Liver (tissue), 9 donors: ENCODE results near the gene PPFIA2. TPM values are rescaled to one million over a fixed set of nuclear protein-coding genes. Genes with fewer than 3 reads are reported as not detected.

Experiments used
- DNase-seq: peaks from one replicate; pipeline ENCODE4 v3.0.0-alpha.2; 2017; ENCODE audit warnings: low spot score
- H3K27ac ChIP-seq, 2 donors: one replicate each; pipeline ENCODE4 v1.7.0; 2013; ENCODE audit warnings: inconsistent platforms in 2 of 2, low read length in 2 of 2, control low read depth in 1 of 2, low read depth in 1 of 2, mild to moderate bottlenecking in 1 of 2
- H3K27me3 ChIP-seq, 4 donors: one replicate each; pipeline versions ENCODE4 v1.6.1 to v1.7.0; 2013; ENCODE audit warnings: low read length in 3 of 4, inconsistent platforms in 1 of 4, mild to moderate bottlenecking in 1 of 4, moderate library complexity in 1 of 4; ENCODE audit not compliant: control insufficient read depth in 4 of 4, insufficient read depth in 4 of 4
- H3K36me3 ChIP-seq, 4 donors: one replicate each; pipeline versions ENCODE4 v1.6.1 to v1.7.0; 2013; ENCODE audit warnings: low read length in 3 of 4, mild to moderate bottlenecking in 3 of 4, low read depth in 1 of 4, moderate library complexity in 1 of 4; ENCODE audit not compliant: control insufficient read depth in 4 of 4, insufficient read depth in 3 of 4
- H3K4me1 ChIP-seq, 4 donors: one replicate each; pipeline versions ENCODE4 v1.6.1 to v1.7.0; 2013; ENCODE audit warnings: low read length in 3 of 4, mild to moderate bottlenecking in 3 of 4, moderate library complexity in 1 of 4; ENCODE audit not compliant: control insufficient read depth in 4 of 4, insufficient read depth in 4 of 4
- H3K4me3 ChIP-seq, 3 donors: one replicate each; pipeline versions ENCODE4 v1.6.1 to v1.7.0; 2013; ENCODE audit warnings: low read length in 3 of 3, control low read depth in 1 of 3, low read depth in 1 of 3, mild to moderate bottlenecking in 1 of 3
- H3K9ac ChIP-seq, 2 donors: one replicate each; pipeline ENCODE4 v1.7.0; 2013; ENCODE audit warnings: low read length in 2 of 2, mild to moderate bottlenecking in 2 of 2, moderate library complexity in 2 of 2, control low read depth in 1 of 2, low read depth in 1 of 2
- H3K9me3 ChIP-seq, 4 donors: one replicate each; pipeline versions ENCODE4 v1.6.1 to v1.7.0; 2013; ENCODE audit warnings: low read length in 3 of 4; ENCODE audit not compliant: control insufficient read depth in 4 of 4
- ATF3 ChIP-seq: IDR thresholded peaks from 2 replicates; pipeline ENCODE4 v1.6.1; 2016; ENCODE audit warnings: antibody characterized with exemption
- EGR1 ChIP-seq, 2 donors: IDR thresholded peaks; 2 replicates each; pipeline ENCODE4 v1.6.1; 2016 to 2018; ENCODE audit warnings: antibody characterized with exemption in 2 of 2, low read depth in 2 of 2
- FOXA1 ChIP-seq: IDR thresholded peaks from 2 replicates; pipeline ENCODE4 v1.6.1; 2016; ENCODE audit warnings: antibody characterized with exemption
- FOXA2 ChIP-seq: IDR thresholded peaks from 2 replicates; pipeline ENCODE4 v1.6.1; 2016; ENCODE audit warnings: antibody characterized with exemption
- GABPA ChIP-seq, 2 donors: IDR thresholded peaks in 1 of 2; conservative IDR thresholded peaks in 1 of 2; 2 replicates each; pipeline ENCODE4 v1.6.1; 2016; ENCODE audit warnings: antibody characterized with exemption in 2 of 2, mild to moderate bottlenecking in 1 of 2, moderate library complexity in 1 of 2
- HNF4A ChIP-seq, 2 donors: conservative IDR thresholded peaks; 2 replicates each; pipeline ENCODE4 v1.6.1; 2016; ENCODE audit warnings: antibody characterized with exemption in 2 of 2, mild to moderate bottlenecking in 2 of 2
- HNF4G ChIP-seq: IDR thresholded peaks from 2 replicates; pipeline ENCODE4 v1.6.1; 2016; ENCODE audit warnings: antibody characterized with exemption
- JUND ChIP-seq, 2 donors: IDR thresholded peaks; 2 replicates each; pipeline ENCODE4 v1.6.1; 2016; ENCODE audit warnings: antibody characterized with exemption in 2 of 2
- NR2F2 ChIP-seq: IDR thresholded peaks from 2 replicates; pipeline ENCODE4 v1.6.1; 2016; ENCODE audit warnings: antibody characterized with exemption
- RAD21 ChIP-seq, 2 donors: IDR thresholded peaks; 2 replicates each; pipeline ENCODE4 v1.6.1; 2016; ENCODE audit warnings: antibody characterized with exemption in 2 of 2, mild to moderate bottlenecking in 2 of 2
- RXRA ChIP-seq, 2 donors: IDR thresholded peaks; 2 replicates each; pipeline ENCODE4 v1.6.1; 2017 to 2018; ENCODE audit warnings: antibody characterized with exemption in 2 of 2, mild to moderate bottlenecking in 1 of 2
- SP1 ChIP-seq: IDR thresholded peaks from 2 replicates; pipeline ENCODE4 v1.6.1; 2018; ENCODE audit warnings: antibody characterized with exemption, mild to moderate bottlenecking
- TAF1 ChIP-seq: conservative IDR thresholded peaks from 2 replicates; pipeline ENCODE4 v1.6.1; 2016; ENCODE audit warnings: antibody characterized with exemption, mild to moderate bottlenecking
- YY1 ChIP-seq: IDR thresholded peaks from 2 replicates; pipeline ENCODE4 v1.6.1; 2016; ENCODE audit warnings: antibody characterized with exemption, mild to moderate bottlenecking
- WGBS: extraction: QIAGEN DNeasy Blood & Tissue Kit; methylation state at CpG from one replicate; pipeline ENCODE4 v1.1.7; 2013; 5-methylcytosine and 5-hydroxymethylcytosine counted together
- polyA plus RNA-seq, 2 donors: library from polyadenylated mRNA; stranded (reverse) in 1 of 2; unstranded in 1 of 2; fragments of 200-250 nt in 1 of 2; fragments of >200 nt in 1 of 2; fragmentation: Nextera tagmentation in 1 of 2; extraction: Ambion mirVana in 1 of 2; gene quantifications; one replicate each; pipeline versions ENCODE4 v1.2.1 to v1.2.3, GENCODE V29; 2013 to 2015
- total RNA-seq, 2 donors: library from RNA; depleted of rRNA; stranded (reverse); fragments of >200 nt; gene quantifications; one replicate each; pipeline ENCODE4 v1.2.3, GENCODE V29; 2014
- TF ChIP-seq, protein P1 (sequence below): IDR thresholded peaks from 2 replicates; pipeline ENCODE4 v1.6.1; 2016; ENCODE audit warnings: antibody characterized with exemption
- TF ChIP-seq, protein P2 (sequence below): fragments of 150-350 bp; IDR thresholded peaks from 2 replicates; pipeline ENCODE4 v1.5.1; 2017; ENCODE audit warnings: improper control_type of control experiment, low read depth, low read length; ENCODE audit not compliant: missing input control
- TF ChIP-seq, protein P3 (sequence below): IDR thresholded peaks from 2 replicates; pipeline ENCODE4 v1.6.1; 2016; ENCODE audit warnings: antibody characterized with exemption
- TF ChIP-seq, protein P4 (sequence below): IDR thresholded peaks from 2 replicates; pipeline ENCODE4 v1.6.1; 2016; ENCODE audit warnings: antibody characterized with exemption, mild to moderate bottlenecking
- donor health status: healthy.
- donor health status: healthy.
- donor health status: healthy.
- donor health status: healthy.
- donor health status: healthy.

Gene PPFIA2
- total and polyA plus RNA-seq, 4 donors: 0.05 to 0.50 (median 0.22) TPM; not detected in 1

DNA sequence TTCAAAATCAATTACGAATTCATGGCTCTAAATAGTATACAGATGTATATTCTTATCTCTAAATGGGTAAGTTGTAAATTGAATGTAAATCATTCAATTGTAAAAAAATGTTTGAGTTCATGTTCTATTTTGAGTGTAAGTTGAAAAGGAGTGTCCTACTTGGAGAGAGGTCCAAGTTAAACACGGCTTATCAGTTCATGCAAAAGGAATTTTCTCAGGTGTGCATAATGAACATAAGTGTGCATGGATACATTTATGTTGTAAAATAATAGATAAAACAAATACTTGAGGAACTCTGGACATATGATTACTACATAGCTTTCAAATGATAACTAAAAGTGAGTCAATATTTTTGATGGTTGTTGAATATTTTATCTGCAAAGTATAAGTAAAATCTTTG, 79.5 kb downstream of the PPFIA2 start:
- no peak overlapping the region for H3K9ac ChIP-seq
- 70% methylated on average over 2 of the region's 2 CpGs for WGBS
- no peaks in the 10 kb centered on the region for H3K4me1 ChIP-seq
- no peaks in the 10 kb centered on the region for H3K36me3 ChIP-seq
- no peak overlapping the region for H3K4me3 ChIP-seq
- H3K27ac ChIP-seq: no peak overlapping the region
- no peaks in the 10 kb centered on the region for H3K9me3 ChIP-seq
- TF ChIP-seq GABPA (IDR thresholded peaks at IDR 0.05 in 1 of 2, conservative IDR thresholded peaks at IDR 0.05 in 1 of 2): no peak
- no peak for TF ChIP-seq ATF3
- TF ChIP-seq FOXA2: no peak
- TF ChIP-seq HNF4A (conservative IDR thresholded peaks at IDR 0.05): no peak
- no peak for TF ChIP-seq YY1
- TF ChIP-seq, protein P1, sequence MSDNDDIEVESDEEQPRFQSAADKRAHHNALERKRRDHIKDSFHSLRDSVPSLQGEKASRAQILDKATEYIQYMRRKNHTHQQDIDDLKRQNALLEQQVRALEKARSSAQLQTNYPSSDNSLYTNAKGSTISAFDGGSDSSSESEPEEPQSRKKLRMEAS: no peak
- no peak for TF ChIP-seq NR2F2
- TF ChIP-seq RXRA (IDR thresholded peaks at IDR 0.05): no peak
- TF ChIP-seq, protein P2, sequence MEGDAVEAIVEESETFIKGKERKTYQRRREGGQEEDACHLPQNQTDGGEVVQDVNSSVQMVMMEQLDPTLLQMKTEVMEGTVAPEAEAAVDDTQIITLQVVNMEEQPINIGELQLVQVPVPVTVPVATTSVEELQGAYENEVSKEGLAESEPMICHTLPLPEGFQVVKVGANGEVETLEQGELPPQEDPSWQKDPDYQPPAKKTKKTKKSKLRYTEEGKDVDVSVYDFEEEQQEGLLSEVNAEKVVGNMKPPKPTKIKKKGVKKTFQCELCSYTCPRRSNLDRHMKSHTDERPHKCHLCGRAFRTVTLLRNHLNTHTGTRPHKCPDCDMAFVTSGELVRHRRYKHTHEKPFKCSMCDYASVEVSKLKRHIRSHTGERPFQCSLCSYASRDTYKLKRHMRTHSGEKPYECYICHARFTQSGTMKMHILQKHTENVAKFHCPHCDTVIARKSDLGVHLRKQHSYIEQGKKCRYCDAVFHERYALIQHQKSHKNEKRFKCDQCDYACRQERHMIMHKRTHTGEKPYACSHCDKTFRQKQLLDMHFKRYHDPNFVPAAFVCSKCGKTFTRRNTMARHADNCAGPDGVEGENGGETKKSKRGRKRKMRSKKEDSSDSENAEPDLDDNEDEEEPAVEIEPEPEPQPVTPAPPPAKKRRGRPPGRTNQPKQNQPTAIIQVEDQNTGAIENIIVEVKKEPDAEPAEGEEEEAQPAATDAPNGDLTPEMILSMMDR: no peak
- TF ChIP-seq FOXA1: no peak
- TF ChIP-seq, protein P3, sequence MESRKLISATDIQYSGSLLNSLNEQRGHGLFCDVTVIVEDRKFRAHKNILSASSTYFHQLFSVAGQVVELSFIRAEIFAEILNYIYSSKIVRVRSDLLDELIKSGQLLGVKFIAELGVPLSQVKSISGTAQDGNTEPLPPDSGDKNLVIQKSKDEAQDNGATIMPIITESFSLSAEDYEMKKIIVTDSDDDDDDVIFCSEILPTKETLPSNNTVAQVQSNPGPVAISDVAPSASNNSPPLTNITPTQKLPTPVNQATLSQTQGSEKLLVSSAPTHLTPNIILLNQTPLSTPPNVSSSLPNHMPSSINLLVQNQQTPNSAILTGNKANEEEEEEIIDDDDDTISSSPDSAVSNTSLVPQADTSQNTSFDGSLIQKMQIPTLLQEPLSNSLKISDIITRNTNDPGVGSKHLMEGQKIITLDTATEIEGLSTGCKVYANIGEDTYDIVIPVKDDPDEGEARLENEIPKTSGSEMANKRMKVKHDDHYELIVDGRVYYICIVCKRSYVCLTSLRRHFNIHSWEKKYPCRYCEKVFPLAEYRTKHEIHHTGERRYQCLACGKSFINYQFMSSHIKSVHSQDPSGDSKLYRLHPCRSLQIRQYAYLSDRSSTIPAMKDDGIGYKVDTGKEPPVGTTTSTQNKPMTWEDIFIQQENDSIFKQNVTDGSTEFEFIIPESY: no peak
- TF ChIP-seq, protein P4, sequence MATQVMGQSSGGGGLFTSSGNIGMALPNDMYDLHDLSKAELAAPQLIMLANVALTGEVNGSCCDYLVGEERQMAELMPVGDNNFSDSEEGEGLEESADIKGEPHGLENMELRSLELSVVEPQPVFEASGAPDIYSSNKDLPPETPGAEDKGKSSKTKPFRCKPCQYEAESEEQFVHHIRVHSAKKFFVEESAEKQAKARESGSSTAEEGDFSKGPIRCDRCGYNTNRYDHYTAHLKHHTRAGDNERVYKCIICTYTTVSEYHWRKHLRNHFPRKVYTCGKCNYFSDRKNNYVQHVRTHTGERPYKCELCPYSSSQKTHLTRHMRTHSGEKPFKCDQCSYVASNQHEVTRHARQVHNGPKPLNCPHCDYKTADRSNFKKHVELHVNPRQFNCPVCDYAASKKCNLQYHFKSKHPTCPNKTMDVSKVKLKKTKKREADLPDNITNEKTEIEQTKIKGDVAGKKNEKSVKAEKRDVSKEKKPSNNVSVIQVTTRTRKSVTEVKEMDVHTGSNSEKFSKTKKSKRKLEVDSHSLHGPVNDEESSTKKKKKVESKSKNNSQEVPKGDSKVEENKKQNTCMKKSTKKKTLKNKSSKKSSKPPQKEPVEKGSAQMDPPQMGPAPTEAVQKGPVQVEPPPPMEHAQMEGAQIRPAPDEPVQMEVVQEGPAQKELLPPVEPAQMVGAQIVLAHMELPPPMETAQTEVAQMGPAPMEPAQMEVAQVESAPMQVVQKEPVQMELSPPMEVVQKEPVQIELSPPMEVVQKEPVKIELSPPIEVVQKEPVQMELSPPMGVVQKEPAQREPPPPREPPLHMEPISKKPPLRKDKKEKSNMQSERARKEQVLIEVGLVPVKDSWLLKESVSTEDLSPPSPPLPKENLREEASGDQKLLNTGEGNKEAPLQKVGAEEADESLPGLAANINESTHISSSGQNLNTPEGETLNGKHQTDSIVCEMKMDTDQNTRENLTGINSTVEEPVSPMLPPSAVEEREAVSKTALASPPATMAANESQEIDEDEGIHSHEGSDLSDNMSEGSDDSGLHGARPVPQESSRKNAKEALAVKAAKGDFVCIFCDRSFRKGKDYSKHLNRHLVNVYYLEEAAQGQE: no peak
- TF ChIP-seq HNF4G: no peak
- TF ChIP-seq JUND (IDR thresholded peaks at IDR 0.05): no peak
- no peak for TF ChIP-seq EGR1 (IDR thresholded peaks at IDR 0.05; ENCODE audit: low read depth in 2 of 2)
- TF ChIP-seq RAD21 (IDR thresholded peaks at IDR 0.05): no peak
- no peak for TF ChIP-seq TAF1
- TF ChIP-seq SP1: no peak
- H3K27me3 ChIP-seq: peaks cover 0 to 2% (median 0%) of the 10 kb centered on the region in 4 donors
- DNase-seq: no peak
